NCI-H2081 (cell line): ENCODE results near the gene RAPGEF1.
"Not testable (repeated sequence)": the region's sequence is repeated elsewhere in the genome, so short reads cannot be mapped to it uniquely, and the experiment has no call there.

ENCODE experiments used
- DNase-seq, 2 experiments: peaks; one replicate each; lab custom pipeline; 2025; lab: John Stamatoyannopoulos, UW

Gene RAPGEF1

GRCh38 chr9:131690941-131691573 lies 48.8 kb downstream of the RAPGEF1 start:
- no peak for DNase-seq

GRCh38 chr9:131690462-131690861 lies 49.4 kb downstream of the RAPGEF1 start:
- no peak for DNase-seq

- DNase-seq = no peak
These were observed 51.5 kb downstream of the RAPGEF1 start for GRCh38 chr9:131688377-131688776.

- DNase-seq = no peak
These were observed 53.8 kb downstream of the RAPGEF1 start for GRCh38 chr9:131685753-131686706.

- not testable (repeated sequence) for DNase-seq
These were observed 56.8 kb downstream of the RAPGEF1 start for GRCh38 chr9:131683094-131683493.

- no peak for DNase-seq
These were observed 57.6 kb downstream of the RAPGEF1 start for GRCh38 chr9:131682261-131682660.

- DNase-seq = not testable (repeated sequence)
These were observed 58.0 kb downstream of the RAPGEF1 start for GRCh38 chr9:131681826-131682225.

GRCh38 chr9:131681108-131681507 lies 58.8 kb downstream of the RAPGEF1 start:
- not testable (repeated sequence) for DNase-seq

GRCh38 chr9:131679261-131680020 lies 60.4 kb downstream of the RAPGEF1 start:
- no peak for DNase-seq

GRCh38 chr9:131678499-131679111 lies 61.3 kb downstream of the RAPGEF1 start:
- peak in 1 of 2 experiments; percentile 26 for DNase-seq

- no peak for DNase-seq
These were observed 62.3 kb downstream of the RAPGEF1 start for GRCh38 chr9:131677444-131678180.

- no peak for DNase-seq
These were observed 62.8 kb downstream of the RAPGEF1 start for GRCh38 chr9:131677049-131677443.

GRCh38 chr9:131676431-131676972 lies 63.4 kb downstream of the RAPGEF1 start:
- DNase-seq = no peak

GRCh38 chr9:131675437-131676022 lies 64.3 kb downstream of the RAPGEF1 start:
- no peak for DNase-seq

- DNase-seq = no peak
These were observed 65.2 kb downstream of the RAPGEF1 start for GRCh38 chr9:131674425-131675421.

GRCh38 chr9:131673531-131673930 lies 66.3 kb downstream of the RAPGEF1 start:
- no peak for DNase-seq

- no peak for DNase-seq
These were observed 66.8 kb downstream of the RAPGEF1 start for GRCh38 chr9:131673068-131673467.

- no peak for DNase-seq
These were observed 67.4 kb downstream of the RAPGEF1 start for GRCh38 chr9:131672451-131672850.

- no peak for DNase-seq
These were observed 68.7 kb downstream of the RAPGEF1 start for GRCh38 chr9:131671133-131671520.
